SU-DHL-6 (cell line): ENCODE measurements around the gene TGFA.

Experiments
- H2AFZ ChIP-seq: fragments of 200-600 bp; sonication (generic); 2 replicates; pipeline ENCODE4 v1.6.1; 2014; ENCODE audit warnings: low read depth, mild to moderate bottlenecking, moderate library complexity, mixed read lengths, antibody characterized with exemption, low read length; ENCODE audit not compliant: severe bottlenecking
- H3F3A ChIP-seq: fragments of 200-600 bp; shearing (Covaris generic); 2 replicates; pipeline ENCODE4 v1.6.0; 2016; ENCODE audit warnings: antibody characterized with exemption, mild to moderate bottlenecking; ENCODE audit not compliant: insufficient read depth
- H3K27ac ChIP-seq: fragments of 200-600 bp; sonication (generic); 2 replicates; pipeline ENCODE4 v1.5.1; 2016; ENCODE audit warnings: low read depth, mild to moderate bottlenecking, low read length, moderate library complexity, mixed read lengths
- H3K27me3 ChIP-seq: fragments of 200-600 bp; sonication (generic), shearing (Covaris generic); 2 replicates; pipeline ENCODE4 v1.6.0; 2014; ENCODE audit warnings: mild to moderate bottlenecking, low read length
- H3K36me3 ChIP-seq: fragments of 200-600 bp; sonication (generic); 2 replicates; pipeline ENCODE4 v1.6.1; 2014; ENCODE audit warnings: mild to moderate bottlenecking, low read length, mixed read lengths
- H3K4me2 ChIP-seq: fragments of 300-600, 200-600 bp; shearing (Covaris generic), sonication (generic); 2 replicates; pipeline ENCODE4 v1.6.0; 2014; ENCODE audit warnings: low read length, low read depth, mild to moderate bottlenecking; ENCODE audit not compliant: poor library complexity, severe bottlenecking
- H3K4me3 ChIP-seq: fragments of 200-600 bp; sonication (generic); 2 replicates; pipeline ENCODE4 v1.5.1; 2014; ENCODE audit warnings: antibody characterized with exemption, low read length, mild to moderate bottlenecking, mixed read lengths; ENCODE audit not compliant: insufficient read depth, poor library complexity, severe bottlenecking
- H3K79me2 ChIP-seq: fragments of 200-600 bp; sonication (generic); 2 replicates; pipeline ENCODE4 v1.6.1; 2014; ENCODE audit warnings: mild to moderate bottlenecking, low read length, moderate library complexity; ENCODE audit not compliant: insufficient read depth
- H3K9ac ChIP-seq: fragments of 200-600 bp; sonication (generic); 2 replicates; pipeline ENCODE4 v1.7.0; 2014; ENCODE audit warnings: mild to moderate bottlenecking, low read length
- H3K9me2 ChIP-seq: fragments of 200-600 bp; sonication (generic); replicated peaks from 2 replicates; pipeline ENCODE4 v1.6.1; 2014; ENCODE audit warnings: low read length; ENCODE audit not compliant: insufficient read depth
- H3K9me3 ChIP-seq: fragments of 200-600 bp; sonication (generic); 2 replicates; pipeline ENCODE4 v1.6.1; 2014; ENCODE audit warnings: low read length, mixed read lengths; ENCODE audit not compliant: insufficient read depth
- H4K20me1 ChIP-seq: fragments of 200-600 bp; sonication (generic); 2 replicates; pipeline ENCODE4 v1.6.1; 2014; ENCODE audit warnings: low read depth, mild to moderate bottlenecking, antibody characterized with exemption, low read length, moderate library complexity, mixed read lengths
- CTCF ChIP-seq: fragments of 200-600 bp; sonication (generic); IDR thresholded peaks from one replicate; pipeline ENCODE4 v1.5.1; 2017; ENCODE audit warnings: antibody characterized with exemption, mild to moderate bottlenecking, low read length, moderate library complexity; ENCODE audit not compliant: insufficient read depth, poor library complexity, severe bottlenecking
- EZH2phosphoT487 ChIP-seq: fragments of 200-600 bp; sonication (generic), shearing (Covaris generic); conservative IDR thresholded peaks from 2 replicates; pipeline ENCODE4 v1.6.1; 2018; ENCODE audit warnings: mild to moderate bottlenecking, antibody characterized with exemption, low read length, moderate library complexity, mixed read lengths

Gene TGFA

GRCh38 chr2:70460333-70460732 lies 93.3 kb downstream of the TGFA start:
- Histone ChIP-seq H3K9me3 (no peaks in the 10 kb centered on the region), H3F3A (no peaks in the 10 kb centered on the region), H3K4me3 (no peak overlapping the region), H3K9ac (no peak overlapping the region), H2AFZ (no peak overlapping the region), H4K20me1 (no peaks in the 10 kb centered on the region), H3K9me2 (no peaks in the 10 kb centered on the region), H3K27me3 (no peaks in the 10 kb centered on the region), H3K27ac (no peak overlapping the region), H3K4me2 (no peak overlapping the region), H3K36me3 (no peaks in the 10 kb centered on the region), H3K79me2 (no peaks in the 10 kb centered on the region)
- TF ChIP-seq EZH2phosphoT487 (no peak), CTCF (no peak)

- H3K4me2 ChIP-seq = no peak overlapping the region
- no peak overlapping the region for H3K4me3 ChIP-seq
- no peaks in the 10 kb centered on the region for H3K36me3 ChIP-seq
- TF ChIP-seq CTCF = no peak
- TF ChIP-seq EZH2phosphoT487 = no peak
- H3K9ac ChIP-seq = no peak overlapping the region
- H2AFZ ChIP-seq = no peak overlapping the region
- H3K27me3 ChIP-seq = no peaks in the 10 kb centered on the region
- no peaks in the 10 kb centered on the region for H3K79me2 ChIP-seq
- H3K27ac ChIP-seq = no peak overlapping the region
- no peaks in the 10 kb centered on the region for H3K9me3 ChIP-seq
- H3F3A ChIP-seq = no peaks in the 10 kb centered on the region
- no peaks in the 10 kb centered on the region for H4K20me1 ChIP-seq
- H3K9me2 ChIP-seq = no peaks in the 10 kb centered on the region
Observed at GRCh38 chr2:70458661-70459060, 95.0 kb downstream of the TGFA start.

DNA sequence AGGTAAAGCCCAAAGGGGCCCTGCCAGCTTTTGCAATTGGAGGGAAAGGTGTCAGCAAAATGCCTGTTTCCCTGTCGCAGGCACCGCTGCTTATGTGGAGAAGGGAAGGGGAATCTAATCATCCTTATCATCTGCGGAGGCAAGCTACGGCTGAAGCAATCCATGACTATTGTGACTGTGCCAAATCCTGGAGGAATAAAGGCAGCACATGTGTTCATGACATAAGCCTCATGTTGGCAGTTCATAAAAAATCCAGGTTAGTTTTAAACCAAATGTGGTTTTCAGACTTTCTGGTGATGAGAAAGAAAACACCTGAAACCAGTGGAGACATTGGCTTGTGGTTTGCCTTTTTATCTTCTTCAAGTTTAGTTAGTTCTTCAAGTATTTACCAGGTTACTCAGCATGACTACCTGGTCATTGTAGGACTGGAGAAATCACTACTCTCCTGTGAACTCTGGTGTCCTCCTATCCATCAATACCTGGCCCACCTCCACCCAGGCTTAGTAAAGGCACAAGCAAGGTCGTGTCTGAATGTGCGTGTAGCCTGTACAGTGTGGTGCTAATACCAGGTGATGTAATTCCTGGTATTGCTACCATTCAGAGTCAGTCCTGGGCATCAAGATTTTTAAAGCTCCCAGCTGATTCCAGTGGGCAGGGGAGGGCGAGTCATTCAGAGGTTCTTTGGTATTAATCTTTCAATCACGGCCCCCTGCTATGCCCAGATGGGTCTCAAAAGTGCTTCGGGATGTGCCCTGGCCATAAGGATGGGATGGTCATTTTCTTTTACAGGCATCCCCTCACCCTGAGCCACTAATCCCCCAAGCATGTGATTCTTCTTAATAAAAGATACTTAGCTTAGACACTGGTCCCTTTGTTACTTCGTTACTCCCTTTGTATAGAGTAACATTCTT lies 96.8 kb downstream of the TGFA start:
- Histone ChIP-seq H3K36me3 (no peaks in the 10 kb centered on the region), H3K79me2 (no peaks in the 10 kb centered on the region), H3K9me3 (no peaks in the 10 kb centered on the region), H3F3A (no peaks in the 10 kb centered on the region), H4K20me1 (no peaks in the 10 kb centered on the region), H3K9ac (no peak overlapping the region), H3K27ac (no peak overlapping the region), H3K4me2 (no peak overlapping the region), H2AFZ (no peak overlapping the region), H3K4me3 (no peak overlapping the region), H3K27me3 (no peaks in the 10 kb centered on the region), H3K9me2 (no peaks in the 10 kb centered on the region)
- TF ChIP-seq EZH2phosphoT487 (no peak), CTCF (no peak)
